ENCODE measurements around the gene PALD1.
A peak's percentile ranks its signal among the peaks of the same experiment; 100 is the strongest.
"Not testable (repeated sequence)": the region's sequence is repeated elsewhere in the genome, so short reads cannot be mapped to it uniquely, and the experiment has no call there.

PALD1 gene

DNA sequence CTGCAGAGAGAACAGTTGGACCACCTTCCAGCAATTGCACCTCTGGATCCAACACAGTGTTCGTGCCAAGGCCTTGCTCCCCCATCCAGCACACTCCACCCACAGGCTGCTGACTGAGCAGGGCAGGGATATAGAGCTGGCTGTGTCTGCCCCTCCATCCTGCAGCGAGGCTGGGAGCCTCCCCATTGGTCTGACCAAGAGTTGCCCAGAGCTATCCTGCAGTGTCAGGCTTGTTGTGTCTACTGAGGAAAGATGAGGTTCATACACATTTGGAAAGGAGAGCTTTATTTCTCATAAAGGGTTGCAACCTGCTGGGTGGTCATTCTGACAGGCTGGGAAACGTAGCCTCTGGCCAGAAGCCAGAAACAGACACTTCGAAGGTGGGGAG lies 96.9 kb downstream of the PALD1 start:
- DNase-seq (ENCODE audit: low read depth), result no peak

DNA sequence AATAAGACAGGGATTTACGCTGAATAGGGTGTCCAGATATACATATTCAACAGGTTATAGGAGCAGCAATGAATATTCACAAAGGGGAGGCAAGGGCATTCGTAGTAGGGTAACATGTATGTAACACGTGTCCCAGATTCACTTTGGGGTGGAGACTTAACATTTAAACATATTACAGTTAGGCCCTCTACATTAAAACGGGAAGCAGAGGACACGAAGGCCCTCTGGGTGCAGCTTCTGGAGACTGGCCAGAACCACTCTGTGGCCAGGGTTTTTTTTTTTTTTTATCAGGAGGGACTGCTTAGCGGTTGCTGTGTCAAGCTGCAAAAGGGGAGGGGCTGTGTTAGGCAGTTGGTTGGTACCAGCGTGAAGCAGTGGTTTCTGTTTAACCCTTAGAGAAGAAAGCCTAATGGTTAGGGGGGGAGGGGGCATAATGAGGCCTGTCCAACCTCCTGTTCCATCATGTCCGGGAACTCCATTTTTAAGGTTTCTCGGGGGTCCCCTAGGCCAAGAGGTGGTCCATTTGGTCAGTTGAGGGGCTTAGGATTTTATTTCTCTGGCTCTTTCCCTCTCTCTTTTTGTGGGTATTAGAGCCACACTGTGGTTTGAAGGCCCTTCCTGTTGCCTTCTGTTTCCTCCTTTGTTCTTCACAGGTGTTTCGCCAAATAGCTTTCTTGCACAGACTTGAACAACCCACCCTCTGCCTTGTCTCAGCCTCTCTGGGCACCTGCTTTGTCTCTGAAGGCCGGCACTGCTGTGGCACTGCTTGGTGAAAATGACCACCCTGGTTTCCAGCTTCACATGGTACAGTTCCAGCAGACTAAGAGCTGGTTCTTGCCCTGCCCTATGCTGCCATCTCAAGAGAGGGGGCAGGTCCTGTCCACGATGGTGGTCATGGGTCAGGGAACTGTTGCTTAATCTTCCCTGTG lies 97.6 kb downstream of the PALD1 start:
- peak; percentile 71 for DNase-seq (ENCODE audit: low read depth)

- DNase-seq (ENCODE audit: low read depth), result peak; percentile 47
These were observed 98.4 kb downstream of the PALD1 start for GRCh38 chr10:70576803-70577517.

- peak; percentile 95 for DNase-seq (ENCODE audit: low read depth)
These were observed 99.9 kb downstream of the PALD1 start for GRCh38 chr10:70578371-70578947.

- DNase-seq (ENCODE audit: low read depth), result no peak
These were observed 100.9 kb downstream of the PALD1 start for GRCh38 chr10:70579234-70580002.

GRCh38 chr10:70581176-70581575 lies 102.6 kb downstream of the PALD1 start:
- DNase-seq (ENCODE audit: low read depth), result not testable (repeated sequence)

DNA sequence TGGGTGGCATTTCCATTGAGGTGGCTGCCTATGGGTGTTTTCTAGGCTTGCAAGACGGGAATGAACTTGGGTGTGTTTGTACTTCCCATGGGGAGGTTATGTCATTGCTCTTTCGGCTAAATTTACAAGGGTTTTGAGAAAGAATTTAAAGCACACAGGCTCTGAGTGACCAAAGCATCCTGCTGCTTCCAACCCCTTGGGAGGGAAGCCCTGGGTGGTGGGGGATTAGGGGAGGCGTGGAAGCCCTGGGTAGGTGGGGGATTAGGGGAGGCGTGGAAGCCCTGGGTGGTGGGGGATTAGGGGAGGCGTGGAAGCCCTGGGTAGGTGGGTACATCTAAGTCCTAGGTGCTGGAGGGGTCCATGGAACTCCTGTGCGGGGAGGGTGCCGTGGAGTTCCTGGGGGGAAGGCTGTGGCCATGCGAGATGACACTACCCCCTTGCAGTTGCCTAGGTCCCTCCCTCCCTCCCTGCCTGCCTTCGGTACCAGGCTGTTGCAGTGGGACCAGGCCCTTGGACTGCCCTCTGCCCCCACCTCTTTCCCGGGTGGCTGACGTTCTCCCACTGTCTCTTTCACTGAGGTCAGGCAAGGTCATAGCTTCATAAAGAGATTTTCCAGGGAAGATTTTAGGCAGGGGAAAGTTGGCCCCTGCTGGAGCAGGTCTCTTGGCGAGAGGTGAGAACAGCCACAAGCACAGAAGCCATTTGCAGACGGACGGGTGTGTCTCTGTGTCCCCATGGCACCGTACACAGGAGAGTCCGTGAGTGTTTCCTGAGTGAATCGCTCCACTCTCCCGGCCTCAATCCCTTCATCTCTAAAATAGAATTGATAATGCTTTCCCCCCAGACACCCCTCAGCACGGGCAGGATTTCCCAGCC lies 104.5 kb downstream of the PALD1 start:
- DNase-seq (ENCODE audit: low read depth), result no peak

DNA sequence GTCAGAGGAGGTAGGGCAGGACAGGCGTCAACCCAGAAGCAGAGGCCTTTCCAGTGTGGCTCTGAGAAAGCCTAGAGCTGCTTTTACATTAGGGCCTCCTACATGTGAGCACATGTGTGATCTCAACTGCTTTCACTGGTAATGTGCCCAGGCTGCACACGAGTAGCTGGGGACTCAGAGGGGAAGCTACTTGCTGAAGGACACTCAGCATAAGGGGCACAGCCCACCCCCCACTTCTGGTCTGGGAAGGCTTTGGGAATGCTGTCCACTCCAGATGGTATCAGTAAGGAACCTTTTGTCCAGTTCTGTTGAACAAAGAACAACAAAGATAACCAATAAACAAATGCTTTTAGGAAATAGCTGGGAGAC lies 105.1 kb downstream of the PALD1 start:
- DNase-seq (ENCODE audit: low read depth), result no peak

DNA sequence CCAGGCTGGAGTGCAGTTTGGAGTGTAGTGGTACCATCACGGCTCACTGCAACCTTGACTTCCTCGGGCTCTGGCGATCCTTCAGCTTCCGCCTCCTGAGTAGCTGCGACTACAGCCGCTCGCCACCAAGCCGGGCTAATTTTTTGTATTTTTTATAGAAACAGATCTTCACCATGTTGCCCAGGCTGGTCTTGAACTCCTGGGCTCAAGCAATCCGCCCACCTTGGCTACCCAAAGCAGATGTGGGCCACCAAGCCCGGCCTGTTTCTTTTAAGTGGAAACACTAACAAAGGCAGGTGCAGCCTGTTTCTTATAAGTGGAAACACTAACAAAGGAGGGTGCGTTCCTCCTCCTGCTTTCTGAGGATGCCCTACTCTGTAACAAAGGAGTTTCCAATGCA lies 105.8 kb downstream of the PALD1 start:
- no peak for DNase-seq (ENCODE audit: low read depth)

- DNase-seq (ENCODE audit: low read depth), result peak; percentile 16
These were observed 106.5 kb downstream of the PALD1 start for GRCh38 chr10:70584909-70585544.

DNA sequence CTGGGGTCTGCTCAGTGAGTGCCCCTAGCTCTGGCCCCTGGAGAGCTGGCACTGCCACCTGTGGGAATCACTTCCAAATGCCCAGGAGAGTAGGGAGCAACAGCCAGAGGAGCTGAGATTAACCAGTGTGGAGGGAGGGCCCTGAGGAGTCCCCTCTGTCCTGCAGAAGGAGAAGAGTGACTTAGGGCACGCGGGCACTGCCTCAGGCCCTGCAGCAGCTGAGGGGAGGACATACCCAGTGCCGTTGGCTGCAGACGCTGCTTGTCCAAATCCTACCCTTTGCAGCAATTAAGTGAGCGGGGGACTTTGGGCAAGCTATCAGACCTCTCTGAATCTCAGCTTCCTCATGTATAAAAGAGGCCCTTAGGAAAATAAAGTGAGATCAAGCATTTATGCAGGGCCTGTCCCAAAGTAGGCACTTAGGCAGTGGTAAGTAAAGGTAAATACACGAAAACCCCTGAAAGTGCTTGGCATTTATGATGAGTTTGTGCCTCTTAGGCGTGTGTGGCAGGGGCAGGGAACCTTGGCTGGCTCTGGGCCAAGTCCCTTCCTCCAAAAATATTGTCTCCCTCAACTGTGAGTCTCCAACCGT lies 107.1 kb downstream of the PALD1 start:
- DNase-seq (ENCODE audit: low read depth), result no peak

DNA sequence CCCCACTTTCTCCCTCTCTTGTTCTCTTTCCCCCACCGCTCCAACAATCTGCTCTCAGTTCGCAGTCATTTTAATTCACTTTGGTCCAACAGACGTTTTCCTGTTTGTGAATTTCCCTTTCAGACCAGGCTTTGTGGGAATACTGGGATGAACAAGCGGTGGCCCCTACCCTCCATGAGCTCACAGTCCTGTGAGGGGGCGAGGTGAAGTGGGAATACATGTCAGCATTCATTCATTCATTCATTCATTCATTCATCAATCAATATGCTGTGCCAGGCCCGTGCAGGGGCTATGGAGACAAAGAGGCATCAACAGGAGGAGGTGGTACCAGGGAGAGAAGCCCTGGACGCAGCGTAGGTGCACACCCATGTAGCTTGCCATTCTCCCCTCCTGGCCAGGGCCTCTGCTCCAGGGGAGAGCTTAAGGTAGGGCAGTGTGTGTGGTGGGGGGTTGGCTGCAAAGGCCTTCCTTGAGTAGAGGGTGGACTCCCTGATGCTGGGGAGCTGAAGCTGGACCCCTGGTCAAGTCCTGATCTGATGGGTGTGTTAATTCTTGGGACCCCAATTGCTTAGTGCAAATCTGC lies 107.9 kb downstream of the PALD1 start:
- no peak for DNase-seq (ENCODE audit: low read depth)

DNA sequence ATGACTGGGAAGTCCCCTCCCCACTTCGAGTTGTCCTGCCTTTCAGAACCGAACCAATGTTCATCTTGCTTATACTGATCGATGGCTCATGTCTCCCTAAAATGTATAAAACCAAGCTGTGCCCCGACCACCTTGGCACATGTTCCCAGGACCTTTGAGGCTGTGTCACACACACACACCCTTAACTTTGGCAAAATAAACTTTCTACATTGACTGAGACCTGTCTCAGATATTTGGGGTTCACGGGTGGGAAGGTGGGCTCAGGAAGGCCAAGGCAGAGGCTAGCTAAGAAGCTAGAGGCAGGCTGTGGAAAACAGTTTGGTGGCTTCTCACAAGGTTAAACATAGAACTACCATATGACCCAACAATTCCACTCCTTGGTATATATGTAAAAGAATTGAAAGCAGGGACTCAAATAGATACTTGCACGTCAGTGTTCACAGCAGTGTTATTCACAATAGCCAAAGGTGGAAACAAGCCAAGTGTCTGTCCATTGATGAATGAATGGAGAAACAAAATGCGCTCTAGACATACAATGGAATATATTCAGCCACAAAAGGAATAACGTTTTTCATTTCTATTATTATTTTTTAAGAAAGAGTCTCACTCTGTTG lies 108.6 kb downstream of the PALD1 start:
- no peak for DNase-seq (ENCODE audit: low read depth)

DNA sequence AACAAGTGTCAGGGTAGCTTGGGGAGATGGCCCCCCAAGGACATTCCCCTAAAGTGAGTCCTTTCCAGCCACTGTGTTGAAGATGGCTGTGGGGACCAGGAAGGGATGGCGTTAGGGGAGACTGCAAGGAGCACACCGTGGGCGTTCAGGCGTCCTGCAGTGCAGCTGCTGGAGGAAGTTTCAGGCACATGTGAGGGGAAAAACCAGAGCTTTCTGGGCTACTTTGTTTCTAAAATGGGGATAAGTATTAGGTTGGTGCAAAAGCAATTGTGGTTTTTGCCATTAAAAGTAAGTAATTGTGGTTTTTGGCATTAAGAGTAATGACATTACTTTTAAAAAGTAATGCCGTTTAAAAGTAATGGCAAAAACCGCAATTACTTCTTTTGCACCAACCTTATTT lies 109.7 kb downstream of the PALD1 start:
- DNase-seq (ENCODE audit: low read depth), result no peak

- no peak for DNase-seq (ENCODE audit: low read depth)
These were observed 110.4 kb downstream of the PALD1 start for GRCh38 chr10:70588859-70589570.

DNA sequence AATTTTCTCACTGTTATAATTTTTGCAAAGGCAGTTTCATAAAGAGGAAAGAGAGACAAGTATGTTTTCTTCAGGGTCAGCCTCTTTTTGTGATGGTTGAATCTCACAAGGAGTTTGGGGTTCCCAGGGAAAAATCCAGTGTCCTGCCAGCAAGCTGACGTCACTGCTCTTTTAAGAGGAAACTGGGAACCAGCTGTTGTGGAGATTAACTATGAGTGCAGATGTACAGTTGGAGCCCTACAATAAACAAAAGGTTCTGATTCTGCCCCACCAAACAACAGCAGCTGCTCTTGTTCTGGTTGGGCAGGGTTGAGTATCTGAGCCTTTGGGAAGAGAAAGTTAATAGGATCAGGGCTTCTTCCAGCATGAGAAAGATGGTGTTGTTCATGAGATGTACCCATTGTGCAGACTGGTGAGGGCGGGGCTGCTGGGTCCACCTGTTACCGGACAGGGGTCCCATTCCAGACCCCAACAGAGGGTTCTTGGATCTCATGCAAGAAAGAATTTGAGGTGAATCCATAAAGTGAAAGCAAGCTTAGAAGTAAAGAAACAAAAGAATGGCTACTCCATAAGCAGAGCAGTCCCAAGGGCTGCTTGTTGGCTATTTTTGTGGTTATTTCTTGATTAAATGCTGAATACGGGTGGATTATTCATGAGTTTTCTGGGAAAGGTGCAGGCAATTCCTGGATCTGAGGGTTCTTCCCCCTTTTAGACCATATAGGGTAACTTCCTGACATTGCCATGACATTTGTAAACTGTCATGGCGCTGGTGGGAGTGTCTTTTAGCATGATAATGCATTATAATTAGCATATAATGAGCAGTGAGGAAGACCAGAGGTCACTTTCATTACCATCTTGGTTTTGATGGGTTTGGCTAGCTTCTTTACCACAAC lies 111.4 kb downstream of the PALD1 start:
- DNase-seq (ENCODE audit: low read depth), result peak; percentile 26

- no peak for DNase-seq (ENCODE audit: low read depth)
These were observed 112.3 kb downstream of the PALD1 start for GRCh38 chr10:70590655-70591416.

Measured in iris pigment epithelial cell (primary cell).